HEK293T (cell line): Measurements from ENCODE around the gene WNK4.

Experiments used
- CTCF ChIA-PET: fragments of 350-600 bp; formaldehyde crosslinking; extraction: SDS; loops from one replicate; lab custom pipeline; 2021; ENCODE audit warnings: antibody characterized with exemption, inconsistent platforms; lab: Yijun Ruan, JAX
- POLR2A ChIA-PET: fragments of 350-600 bp; formaldehyde crosslinking; extraction: SDS; loops from one replicate; lab custom pipeline; 2020; ENCODE audit warnings: antibody characterized with exemption, inconsistent platforms; lab: Yijun Ruan, JAX
- DNase-seq: peaks from one replicate; pipeline ENCODE4 v3.0.0; 2012; ENCODE audit warnings: mixed read lengths; ENCODE audit errors: extremely low spot score
- ARNT ChIP-seq: fragments of 450-650 bp; IDR thresholded peaks from 2 replicates; pipeline ENCODE4 v1.6.1; 2017; ENCODE audit warnings: mild to moderate bottlenecking
- BHLHE40 ChIP-seq: fragments of 450-650 bp; IDR thresholded peaks from 2 replicates; pipeline ENCODE4 v1.6.1; 2016; ENCODE audit warnings: mild to moderate bottlenecking, moderate library complexity, borderline replicate concordance
- CTBP1 ChIP-seq: fragments of 450-650 bp; IDR thresholded peaks from 2 replicates; pipeline ENCODE4 v1.6.1; 2016; ENCODE audit warnings: borderline replicate concordance
- ELF4 ChIP-seq: fragments of 450-650 bp; IDR thresholded peaks from 2 replicates; pipeline ENCODE4 v1.6.1; 2017; ENCODE audit warnings: antibody characterized with exemption
- FOXA1 ChIP-seq: fragments of 450-650 bp; IDR thresholded peaks from 2 replicates; pipeline ENCODE4 v1.6.1; 2016; ENCODE audit warnings: mild to moderate bottlenecking
- FOXK2 ChIP-seq: fragments of 450-650 bp; IDR thresholded peaks from 2 replicates; pipeline ENCODE4 v1.6.1; 2016; ENCODE audit warnings: mild to moderate bottlenecking
- FOXM1 ChIP-seq: fragments of 450-650 bp; IDR thresholded peaks from 2 replicates; pipeline ENCODE4 v1.6.1; 2017; ENCODE audit warnings: mild to moderate bottlenecking, borderline replicate concordance
- HDGF ChIP-seq: fragments of 450-650 bp; IDR thresholded peaks from 2 replicates; pipeline ENCODE4 v1.6.1; 2017; ENCODE audit warnings: antibody characterized with exemption, borderline replicate concordance
- L3MBTL2 ChIP-seq: fragments of 450-650 bp; conservative IDR thresholded peaks from 2 replicates; pipeline ENCODE4 v1.6.1; 2016; ENCODE audit warnings: mild to moderate bottlenecking
- LEF1 ChIP-seq: fragments of 450-650 bp; IDR thresholded peaks from 2 replicates; pipeline ENCODE4 v1.6.1; 2017; ENCODE audit warnings: mild to moderate bottlenecking, borderline replicate concordance
- NFRKB ChIP-seq: fragments of 450-650 bp; IDR thresholded peaks from 2 replicates; pipeline ENCODE4 v1.6.1; 2016; ENCODE audit warnings: mild to moderate bottlenecking, moderate library complexity
- SP1 ChIP-seq: fragments of 450-650 bp; IDR thresholded peaks from 2 replicates; pipeline ENCODE4 v1.6.1; 2017
- SUZ12 ChIP-seq: fragments of 450-650 bp; IDR thresholded peaks from 2 replicates; pipeline ENCODE4 v1.6.1; 2016; ENCODE audit warnings: mild to moderate bottlenecking
- TARDBP ChIP-seq: fragments of 450-650 bp; IDR thresholded peaks from 2 replicates; pipeline ENCODE4 v1.6.1; 2016
- ZNF384 ChIP-seq: fragments of 450-650 bp; IDR thresholded peaks from 2 replicates; pipeline ENCODE4 v1.6.1; 2016
- TF ChIP-seq, protein P1 (sequence below): fragments of 450-650 bp; IDR thresholded peaks from 2 replicates; pipeline ENCODE4 v1.6.1; 2016

The WNK4 gene

DNA sequence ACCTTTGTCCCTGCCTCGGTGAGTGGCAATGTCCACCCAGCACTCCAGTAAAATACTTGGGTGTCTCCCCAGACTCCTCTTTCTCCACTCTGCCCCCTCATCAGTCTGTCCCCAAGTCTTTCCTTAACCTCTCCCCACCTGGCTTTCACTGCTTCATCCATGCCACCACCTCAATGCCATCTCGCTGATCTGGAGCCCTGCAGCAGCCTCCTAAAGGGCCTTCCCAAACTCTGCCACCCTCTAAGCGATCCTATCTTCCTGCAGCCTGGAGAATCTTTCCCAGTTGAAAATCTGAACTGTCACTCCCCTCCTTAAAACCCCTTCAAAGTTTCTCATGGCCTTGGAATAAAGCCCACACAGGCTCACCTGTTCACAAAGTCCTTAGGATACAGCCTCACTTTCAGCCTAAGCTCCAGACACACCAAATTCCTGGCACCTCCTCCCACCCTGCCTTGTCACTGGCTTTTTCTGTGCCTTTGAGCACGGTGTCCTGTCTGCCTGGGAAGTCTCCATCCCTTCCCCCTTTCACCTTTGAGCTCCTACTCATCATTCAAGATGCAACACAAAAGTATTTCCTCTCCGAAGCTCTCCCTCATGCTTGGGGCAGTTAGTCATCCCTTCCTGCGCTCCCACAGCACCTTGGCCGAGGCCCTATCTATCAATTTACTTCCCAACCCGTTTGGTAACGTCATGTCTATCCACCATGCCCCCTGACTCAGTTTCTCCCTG is 2.8 kb downstream of the WNK4 start:
- ChIA-PET CTCF (interaction anchor here (1.1 kb wide), 1 partner anchor 20 kb away, joined by 3 read pairs; no protein-coding TSS in a partner anchor), POLR2A (interaction anchor here (2.5 kb wide), 1 partner anchor 10 kb away, joined by 11 read pairs; the partner anchor contains the start of gene VPS25)
- TF ChIP-seq ARNT (no peak), SUZ12 (no peak), HDGF (no peak), BHLHE40 (no peak), L3MBTL2 (no peak), CTBP1 (no peak), SP1 (no peak), FOXM1 (no peak), FOXA1 (no peak), TARDBP (no peak)
- DNase-seq = no peak

GRCh38 chr17:42783791-42784138 is 3.4 kb downstream of the WNK4 start:
- ChIA-PET CTCF (interaction anchor here (1.1 kb wide), 1 partner anchor 20 kb away, joined by 3 read pairs; no protein-coding TSS in a partner anchor), POLR2A (interaction anchor here (2.5 kb wide), 1 partner anchor 11 kb away, joined by 11 read pairs; the partner anchor contains the start of gene VPS25)
- DNase-seq = no peak
- no peak for TF ChIP-seq TARDBP
- no peak for TF ChIP-seq SUZ12
- TF ChIP-seq FOXM1 = no peak
- no peak for TF ChIP-seq ELF4
- no peak for TF ChIP-seq FOXA1
- no peak for TF ChIP-seq BHLHE40
- TF ChIP-seq HDGF = no peak
- TF ChIP-seq CTBP1 = no peak
- TF ChIP-seq FOXK2 = no peak
- no peak for TF ChIP-seq ZNF384
- TF ChIP-seq, protein P1, sequence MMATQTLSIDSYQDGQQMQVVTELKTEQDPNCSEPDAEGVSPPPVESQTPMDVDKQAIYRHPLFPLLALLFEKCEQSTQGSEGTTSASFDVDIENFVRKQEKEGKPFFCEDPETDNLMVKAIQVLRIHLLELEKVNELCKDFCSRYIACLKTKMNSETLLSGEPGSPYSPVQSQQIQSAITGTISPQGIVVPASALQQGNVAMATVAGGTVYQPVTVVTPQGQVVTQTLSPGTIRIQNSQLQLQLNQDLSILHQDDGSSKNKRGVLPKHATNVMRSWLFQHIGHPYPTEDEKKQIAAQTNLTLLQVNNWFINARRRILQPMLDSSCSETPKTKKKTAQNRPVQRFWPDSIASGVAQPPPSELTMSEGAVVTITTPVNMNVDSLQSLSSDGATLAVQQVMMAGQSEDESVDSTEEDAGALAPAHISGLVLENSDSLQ = no peak
- TF ChIP-seq LEF1 = no peak
- TF ChIP-seq L3MBTL2 = no peak
- TF ChIP-seq SP1 = no peak

DNA sequence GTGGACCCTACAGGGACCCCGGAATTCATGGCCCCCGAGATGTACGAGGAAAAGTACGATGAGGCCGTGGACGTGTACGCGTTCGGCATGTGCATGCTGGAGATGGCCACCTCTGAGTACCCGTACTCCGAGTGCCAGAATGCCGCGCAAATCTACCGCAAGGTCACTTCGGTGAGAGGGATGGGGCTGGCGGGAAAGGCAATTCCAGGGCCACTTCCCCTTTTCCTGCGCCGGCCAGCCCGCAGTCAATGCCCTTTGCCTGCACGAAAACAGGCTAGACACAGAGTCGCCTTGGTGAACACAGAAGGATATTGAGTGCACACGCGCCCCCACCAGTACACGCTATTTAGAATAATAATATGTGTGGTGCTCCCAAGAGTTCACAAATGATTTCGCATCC is 4.0 kb downstream of the WNK4 start:
- CTCF ChIA-PET = no interaction called here

GRCh38 chr17:42784811-42785592 is 4.6 kb downstream of the WNK4 start:
- POLR2A ChIA-PET = no interaction called here
- DNase-seq = no peak
- CTCF ChIA-PET = interaction anchor here (0.6 kb wide), 1 partner anchor 31 kb away, joined by 3 read pairs; no protein-coding TSS in a partner anchor
- TF ChIP-seq CTBP1 (no peak), ZNF384 (no peak), L3MBTL2 (no peak), FOXA1 (no peak), LEF1 (no peak), ELF4 (no peak), BHLHE40 (no peak), NFRKB (no peak), ARNT (no peak), HDGF (no peak), FOXK2 (no peak), TARDBP (no peak)

More for the DNA sequence above, 4.0 kb downstream of the WNK4 start:
- POLR2A ChIA-PET = no interaction called here
- no peak for TF ChIP-seq BHLHE40
- TF ChIP-seq, protein P1 = no peak
- no peak for TF ChIP-seq NFRKB
- TF ChIP-seq TARDBP = no peak
- TF ChIP-seq ELF4 = no peak
- no peak for DNase-seq

DNA sequence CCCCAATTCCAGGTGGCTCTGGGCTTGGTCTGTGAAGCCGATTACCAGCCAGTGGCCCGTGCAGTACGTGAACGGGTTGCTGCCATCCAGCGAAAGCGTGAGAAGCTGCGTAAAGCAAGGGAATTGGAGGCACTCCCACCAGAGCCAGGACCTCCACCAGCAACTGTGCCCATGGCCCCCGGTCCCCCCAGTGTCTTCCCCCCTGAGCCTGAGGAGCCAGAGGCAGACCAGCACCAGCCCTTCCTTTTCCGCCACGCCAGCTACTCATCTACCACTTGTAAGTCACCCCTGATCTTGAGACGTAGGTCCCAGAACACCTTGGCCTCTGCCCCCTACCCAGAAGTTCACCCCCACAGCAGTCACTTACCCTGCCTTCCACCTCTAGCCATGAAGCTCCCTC is 6.9 kb downstream of the WNK4 start:
- POLR2A ChIA-PET = interaction anchor here (0.7 to 2.4 kb wide), 3 partner anchors 9 to 14 kb away, joined by 3 to 20 read pairs (median 4); partner anchors contain the start of genes CNTD1, COA3 and VPS25
- CTCF ChIA-PET = interaction anchor here (0.5 to 0.6 kb wide), 2 partner anchors 11 to 24 kb away, joined by 3 read pairs; partner anchors contain the start of gene COA3
- TF ChIP-seq ARNT = no peak
- no peak for TF ChIP-seq SUZ12
- no peak for TF ChIP-seq L3MBTL2
- no peak for TF ChIP-seq NFRKB
- TF ChIP-seq FOXK2 = no peak
- DNase-seq = no peak

DNA sequence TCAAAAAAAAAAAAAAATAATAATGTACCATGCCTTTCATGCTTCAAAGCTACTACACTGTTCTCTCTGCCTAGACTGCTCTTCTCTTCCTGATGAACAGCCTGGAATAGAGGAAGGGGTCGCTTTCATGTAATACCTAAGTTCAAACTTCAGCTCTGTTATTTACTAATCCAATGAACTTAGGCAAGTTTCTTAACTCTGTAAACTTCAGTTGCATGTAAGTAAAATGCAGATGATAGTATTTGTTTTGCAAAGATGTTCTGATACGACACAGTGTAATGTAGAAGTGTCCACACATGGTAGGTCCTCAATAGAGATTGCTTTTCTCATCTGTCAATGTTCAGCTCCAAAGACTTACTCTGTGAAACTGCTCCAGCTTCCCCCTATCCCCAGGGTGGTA is 11.5 kb downstream of the WNK4 start:
- POLR2A ChIA-PET = interaction anchor here (0.7 to 2.0 kb wide), 3 partner anchors 11 to 42 kb away, joined by 3 to 14 read pairs (median 3); partner anchors contain the start of genes VPS25 and WNK4
- no peak for DNase-seq
- TF ChIP-seq BHLHE40 (no peak), NFRKB (no peak), FOXK2 (no peak), HDGF (no peak), ZNF384 (no peak)
- TF ChIP-seq, protein P1 = no peak
- CTCF ChIA-PET = interaction anchor here (1.0 kb wide), 1 partner anchor 14 kb away, joined by 4 read pairs; no protein-coding TSS in a partner anchor
